HFFc6 (cell line): Measurements from ENCODE around the gene STRN3. TPM values are rescaled to one million over a fixed set of nuclear protein-coding genes. Genes with fewer than 3 reads are reported as not detected.

ENCODE experiments used
- DNase-seq: peaks from one replicate; pipeline ENCODE4 v3.0.0-alpha.2; 2018
- H3K27ac Mint-ChIP-seq: 2 replicates; pipeline ENCODE4 v1.8.0; 2020; ENCODE audit warnings: mild to moderate bottlenecking, mixed read lengths
- H3K27me3 Mint-ChIP-seq: 2 replicates; pipeline ENCODE4 v1.8.0; 2021; ENCODE audit warnings: mild to moderate bottlenecking, moderate library complexity, mixed read lengths; ENCODE audit not compliant: insufficient read depth
- H3K36me3 Mint-ChIP-seq: 2 replicates; pipeline ENCODE4 v1.8.0; 2021; ENCODE audit warnings: low read depth, mixed read lengths
- H3K4me1 Mint-ChIP-seq: 2 replicates; pipeline ENCODE4 v1.8.0; 2020; ENCODE audit warnings: low read depth, mixed read lengths
- H3K4me3 Mint-ChIP-seq: 2 replicates; pipeline ENCODE4 v1.8.0; 2020; ENCODE audit warnings: mild to moderate bottlenecking, moderate library complexity, mixed read lengths
- H3K9me3 Mint-ChIP-seq: 2 replicates; pipeline ENCODE4 v1.8.0; 2020; ENCODE audit warnings: mild to moderate bottlenecking, mixed read lengths
- total RNA-seq, 6 experiments: library from RNA; stranded (reverse); fragmentation: NEBNext Ultra II Directional; extraction: Animal tissue kit (Norgen Biotek cat#: 25700); gene quantifications; 2 replicates in 1 of 6; 3 replicates in 5 of 6; pipeline ENCODE4 v1.2.3, GENCODE V29; 2021
- TF ChIP-seq, protein P1 (sequence below): fragments of 200-600 bp; sonication (generic); IDR thresholded peaks from 2 replicates; pipeline ENCODE4 v1.5.0; 2021; ENCODE audit warnings: antibody characterized with exemption, mild to moderate bottlenecking

Gene STRN3
- total RNA-seq, 6 experiments from 2014 or later: 34.5 to 40.6 (median 38.6) TPM

DNA sequence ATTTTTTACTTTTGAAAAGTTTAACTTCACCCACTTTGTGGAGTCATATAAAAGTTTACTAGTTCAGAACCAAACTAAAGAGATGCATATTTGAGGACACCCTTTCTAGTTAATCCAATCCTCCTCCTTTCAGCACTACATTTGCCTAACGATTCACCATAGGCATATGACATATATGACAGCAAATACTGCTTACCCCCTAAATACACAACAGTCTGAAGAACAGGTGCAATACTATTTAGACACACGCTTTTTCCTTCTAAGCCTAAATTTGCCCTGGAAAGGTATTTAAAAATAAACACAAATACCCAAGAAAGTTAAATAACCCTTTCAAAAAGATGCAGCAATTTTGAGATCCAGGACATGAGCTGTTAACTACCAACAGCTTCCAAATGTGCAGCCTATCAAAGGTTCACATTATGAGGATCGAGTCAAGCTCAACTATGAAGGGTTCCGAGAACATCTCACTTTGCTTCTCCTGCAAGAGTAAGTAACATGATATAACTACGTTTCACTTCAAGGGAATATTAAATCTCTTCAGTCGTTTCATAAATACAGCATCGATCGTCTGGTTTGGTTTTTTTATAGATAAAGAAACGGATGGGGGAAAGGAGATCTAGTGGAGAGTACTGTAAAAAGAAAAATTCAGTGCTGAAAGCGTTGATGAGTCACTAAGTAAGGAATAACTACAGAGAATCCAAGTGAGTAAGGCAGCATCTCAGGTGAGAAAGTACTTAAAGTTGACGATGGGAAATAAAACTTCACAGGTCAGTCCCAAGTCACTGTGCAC, 1.4 kb downstream of the STRN3 start:
- Mint-ChIP-seq H3K9me3 (no peaks in the 10 kb centered on the region), H3K36me3 (peaks cover 20% of the 10 kb centered on the region), H3K27ac (peak overlapping the region; percentile 83), H3K4me1 (peaks cover 46% of the 10 kb centered on the region), H3K4me3 (peak overlapping the region; percentile 92), H3K27me3 (no peaks in the 10 kb centered on the region)
- DNase-seq: peak; percentile 25
- TF ChIP-seq, protein P1, sequence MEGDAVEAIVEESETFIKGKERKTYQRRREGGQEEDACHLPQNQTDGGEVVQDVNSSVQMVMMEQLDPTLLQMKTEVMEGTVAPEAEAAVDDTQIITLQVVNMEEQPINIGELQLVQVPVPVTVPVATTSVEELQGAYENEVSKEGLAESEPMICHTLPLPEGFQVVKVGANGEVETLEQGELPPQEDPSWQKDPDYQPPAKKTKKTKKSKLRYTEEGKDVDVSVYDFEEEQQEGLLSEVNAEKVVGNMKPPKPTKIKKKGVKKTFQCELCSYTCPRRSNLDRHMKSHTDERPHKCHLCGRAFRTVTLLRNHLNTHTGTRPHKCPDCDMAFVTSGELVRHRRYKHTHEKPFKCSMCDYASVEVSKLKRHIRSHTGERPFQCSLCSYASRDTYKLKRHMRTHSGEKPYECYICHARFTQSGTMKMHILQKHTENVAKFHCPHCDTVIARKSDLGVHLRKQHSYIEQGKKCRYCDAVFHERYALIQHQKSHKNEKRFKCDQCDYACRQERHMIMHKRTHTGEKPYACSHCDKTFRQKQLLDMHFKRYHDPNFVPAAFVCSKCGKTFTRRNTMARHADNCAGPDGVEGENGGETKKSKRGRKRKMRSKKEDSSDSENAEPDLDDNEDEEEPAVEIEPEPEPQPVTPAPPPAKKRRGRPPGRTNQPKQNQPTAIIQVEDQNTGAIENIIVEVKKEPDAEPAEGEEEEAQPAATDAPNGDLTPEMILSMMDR: no peak

DNA sequence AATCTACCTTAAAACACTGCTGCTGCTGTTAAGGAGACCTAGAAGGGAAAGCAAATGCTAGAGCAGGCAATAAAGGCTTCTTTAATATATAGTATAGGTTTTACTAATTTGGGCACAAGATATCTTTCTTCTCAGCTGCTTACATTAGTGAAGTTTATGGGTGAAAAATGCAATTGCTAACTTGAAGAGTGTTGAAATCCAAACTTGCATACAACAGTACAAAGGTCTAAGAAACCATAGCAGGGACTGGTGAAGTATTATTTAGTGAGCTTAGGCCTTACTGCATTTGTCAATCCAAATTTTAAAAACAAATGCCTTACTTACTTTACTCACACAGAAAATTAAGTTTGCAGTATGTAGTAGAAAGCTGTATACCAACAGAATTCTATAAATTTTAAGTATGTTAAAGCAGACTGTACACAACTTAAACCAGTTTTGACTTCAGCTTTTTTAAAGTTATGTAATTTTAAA, 2.1 kb downstream of the STRN3 start:
- Mint-ChIP-seq H3K27me3 (no peaks in the 10 kb centered on the region), H3K36me3 (peaks cover 20% of the 10 kb centered on the region), H3K4me3 (peak overlapping the region; percentile 92), H3K4me1 (peaks cover 43% of the 10 kb centered on the region), H3K9me3 (no peaks in the 10 kb centered on the region), H3K27ac (no peak overlapping the region)
- TF ChIP-seq, protein P1: no peak
- no peak for DNase-seq

DNA sequence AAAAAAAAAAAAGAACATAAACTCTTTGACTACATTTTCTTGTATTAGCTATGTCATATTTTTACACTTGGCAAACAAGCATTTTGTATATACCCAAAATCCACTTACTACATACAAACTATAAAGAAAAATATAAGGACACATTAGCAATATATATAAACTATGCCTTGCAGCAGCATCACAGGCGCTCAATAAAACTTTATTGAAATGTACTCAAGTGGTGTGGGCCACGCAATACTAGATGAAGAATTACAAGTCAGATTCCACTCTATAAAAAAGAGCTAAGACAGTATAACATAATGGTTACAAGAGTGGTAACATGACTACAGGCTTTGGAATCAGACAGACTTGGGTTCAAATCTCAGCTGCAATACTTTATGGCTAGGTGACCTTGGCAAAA, 3.8 kb downstream of the STRN3 start:
- H3K27me3 Mint-ChIP-seq: no peaks in the 10 kb centered on the region
- H3K27ac Mint-ChIP-seq: no peak overlapping the region
- H3K9me3 Mint-ChIP-seq: no peaks in the 10 kb centered on the region
- no peak for DNase-seq
- peaks cover 40% of the 10 kb centered on the region for H3K4me1 Mint-ChIP-seq
- TF ChIP-seq, protein P1: no peak
- H3K4me3 Mint-ChIP-seq: no peak overlapping the region
- H3K36me3 Mint-ChIP-seq: peaks cover 24% of the 10 kb centered on the region

DNA sequence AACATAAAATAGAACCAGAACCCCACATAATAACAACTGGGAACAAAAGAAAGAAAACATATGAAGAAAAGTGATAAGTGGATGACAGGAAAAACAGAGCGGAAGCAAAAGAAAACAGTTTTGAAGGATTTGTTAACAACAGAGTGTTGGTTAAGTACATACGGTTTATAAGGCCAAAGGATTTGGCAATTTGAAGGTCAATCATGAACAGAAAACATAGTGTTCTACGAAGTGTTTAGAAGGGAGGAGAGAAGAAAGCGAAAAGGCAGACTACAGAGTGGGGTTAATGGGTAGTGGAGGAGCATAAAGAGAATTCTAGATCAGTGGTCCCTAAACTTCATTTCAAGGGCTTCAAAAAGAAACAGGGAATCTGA, 4.6 kb downstream of the STRN3 start:
- no peak overlapping the region for H3K4me3 Mint-ChIP-seq
- H3K9me3 Mint-ChIP-seq: no peaks in the 10 kb centered on the region
- peak overlapping the region; percentile 48; the same call in 1 of the 2 replicates for H3K27ac Mint-ChIP-seq
- H3K27me3 Mint-ChIP-seq: no peaks in the 10 kb centered on the region
- peaks cover 24% of the 10 kb centered on the region for H3K36me3 Mint-ChIP-seq
- TF ChIP-seq, protein P1: no peak
- no peak for DNase-seq
- peaks cover 33% of the 10 kb centered on the region for H3K4me1 Mint-ChIP-seq

DNA sequence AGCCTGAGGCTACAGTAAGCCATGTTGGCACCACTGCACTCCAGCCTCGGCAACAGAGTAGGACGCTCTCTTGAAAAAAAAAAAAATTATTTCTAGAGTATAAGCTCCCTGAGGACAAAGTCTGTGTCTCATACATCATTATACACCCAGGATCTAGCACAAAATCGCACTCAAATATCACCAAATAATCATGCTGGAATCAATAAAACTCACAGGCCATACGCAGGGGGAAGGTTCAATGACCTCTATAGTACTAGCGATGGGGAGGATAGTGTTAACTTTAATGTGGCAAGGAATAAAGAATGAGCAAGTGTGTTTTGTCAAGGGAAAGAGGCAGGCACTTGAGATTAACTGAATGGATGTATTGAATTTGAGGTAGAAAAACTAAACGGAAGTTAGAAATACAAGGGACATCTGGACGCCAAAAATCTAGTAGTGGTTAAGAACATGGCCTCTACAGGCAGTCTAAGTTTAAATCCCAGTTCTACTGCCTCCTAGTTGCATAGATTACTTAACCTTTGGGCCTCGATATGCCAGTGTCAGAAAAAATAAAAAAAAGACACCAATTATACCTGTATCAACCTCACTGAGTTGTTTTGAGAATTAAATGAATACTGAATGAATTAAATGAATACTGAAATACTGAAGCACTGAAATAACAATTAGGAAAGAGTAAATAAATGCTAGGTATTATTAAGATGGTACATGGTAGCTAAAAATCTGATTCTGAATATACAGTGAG, 5.2 kb downstream of the STRN3 start:
- DNase-seq: no peak
- H3K4me1 Mint-ChIP-seq: peaks cover 33% of the 10 kb centered on the region
- no peaks in the 10 kb centered on the region for H3K27me3 Mint-ChIP-seq
- TF ChIP-seq, protein P1: no peak
- H3K9me3 Mint-ChIP-seq: no peaks in the 10 kb centered on the region
- H3K27ac Mint-ChIP-seq: 0 out of 2 replicates have a peak overlapping the region, but pooled peaks have one; percentile 48
- peaks cover 24% of the 10 kb centered on the region for H3K36me3 Mint-ChIP-seq
- H3K4me3 Mint-ChIP-seq: no peak overlapping the region
